ENCODE data around the gene MISP. TPM values are rescaled to one million over a fixed set of nuclear protein-coding genes. Genes with fewer than 3 reads are reported as not detected.
A peak's percentile ranks its signal among the peaks of the same experiment; 100 is the strongest.

The MISP gene
- total and polyA plus RNA-seq, 2 of the 13 experiments (the other 11 are each of a cell fraction or from before 2014, with no cell fraction given): 0.67 to 1.3 TPM

GRCh38 chr19:726993-727956 is 23.6 kb upstream of the MISP start (continued):
- TF ChIP-seq ZNF276 (CRISPR knock-in tag; IDR thresholded peaks at IDR 0.05; ENCODE audit: low read depth): no peak
- no peak for TF ChIP-seq NR1H2 (CRISPR knock-in tag; IDR thresholded peaks at IDR 0.05; ENCODE audit: borderline replicate concordance, low read depth)
- no peak for TF ChIP-seq MED1 (CRISPR knock-in tag; IDR thresholded peaks at IDR 0.05)
- no peak for TF ChIP-seq NAIF1 (CRISPR knock-in tag; IDR thresholded peaks at IDR 0.05; ENCODE audit: borderline replicate concordance)
- no peak for TF ChIP-seq FOXO4 (CRISPR knock-in tag; conservative IDR thresholded peaks at IDR 0.05)
- TF ChIP-seq TFE3 (CRISPR knock-in tag; IDR thresholded peaks at IDR 0.05): no peak
- peak; percentile 74 for TF ChIP-seq RXRA (CRISPR knock-in tag; IDR thresholded peaks at IDR 0.05)
- TF ChIP-seq ZNF281 (CRISPR knock-in tag; IDR thresholded peaks at IDR 0.05; ENCODE audit: borderline replicate concordance): no peak
- no peak for TF ChIP-seq PCBP1 (IDR thresholded peaks at IDR 0.05; ENCODE audit: borderline replicate concordance, low read depth, low read length)
- TF ChIP-seq HHEX (CRISPR knock-in tag; IDR thresholded peaks at IDR 0.05): no peak
- no peak for TF ChIP-seq ZNF777 (CRISPR knock-in tag; IDR thresholded peaks at IDR 0.05)
- TF ChIP-seq U2AF2 (IDR thresholded peaks at IDR 0.05; ENCODE audit: low read depth, low read length): no peak
- no peak for TF ChIP-seq SKIL (CRISPR knock-in tag; IDR thresholded peaks at IDR 0.05; ENCODE audit: borderline replicate concordance)
- TF ChIP-seq MIXL1 (CRISPR knock-in tag; IDR thresholded peaks at IDR 0.05): no peak
- TF ChIP-seq MTF2 (CRISPR knock-in tag; IDR thresholded peaks at IDR 0.05; ENCODE audit: borderline replicate concordance): no peak
- TF ChIP-seq SP1 (IDR thresholded peaks at IDR 0.05): no peak
- no peak for TF ChIP-seq SP1 (CRISPR knock-in tag; IDR thresholded peaks at IDR 0.05)
- TF ChIP-seq BHLHE40 (IDR thresholded peaks at IDR 0.05; ENCODE audit: low read length): 0 out of 2 replicates have a peak, but pooled peaks have one; percentile 6
- TF ChIP-seq RARA (CRISPR knock-in tag; IDR thresholded peaks at IDR 0.05): peak; percentile 81
- TF ChIP-seq ZMYM4 (CRISPR knock-in tag; IDR thresholded peaks at IDR 0.05): no peak
- no peak for TF ChIP-seq ZNF589 (CRISPR knock-in tag; conservative IDR thresholded peaks at IDR 0.05)

Data from HepG2 (cell line).